Activated CD4-positive, alpha-beta T cell treated with anti-CD3 and anti-CD28 coated beads, Interleukin-2, amount 10 ng/mL, durations not matched to agents 24 days and 14 days (primary cell): ENCODE measurements around the gene ATXN7L1. TPM values are rescaled to one million over a fixed set of nuclear protein-coding genes. Genes with fewer than 3 reads are reported as not detected.

Experiments
- DNase-seq: peaks from one replicate; pipeline ENCODE4 v3.0.0; 2022
- H3K27ac Mint-ChIP-seq: one replicate; pipeline ENCODE4 v1.8.0; 2022; ENCODE audit warnings: mild to moderate bottlenecking, mixed read lengths
- H3K27me3 Mint-ChIP-seq: one replicate; pipeline ENCODE4 v1.8.0; 2022; ENCODE audit warnings: mixed read lengths
- H3K36me3 Mint-ChIP-seq: one replicate; pipeline ENCODE4 v1.8.0; 2022; ENCODE audit warnings: low read depth, mild to moderate bottlenecking, mixed read lengths
- H3K4me1 Mint-ChIP-seq: one replicate; pipeline ENCODE4 v1.8.0; 2021; ENCODE audit warnings: mixed read lengths
- H3K4me3 Mint-ChIP-seq: one replicate; pipeline ENCODE4 v1.8.0; 2022; ENCODE audit warnings: mild to moderate bottlenecking, moderate library complexity, mixed read lengths
- H3K9me3 Mint-ChIP-seq: one replicate; pipeline ENCODE4 v1.8.0; 2021; ENCODE audit warnings: mixed read lengths
- intact Hi-C: fragments of 100-400 bp; cut with micrococcal nuclease; formaldehyde crosslinking; loops from one replicate; pipeline ENCODE4 v1.15.1; 2023
- total RNA-seq: library from RNA; stranded (reverse); gene quantifications from 2 replicates; pipeline ENCODE4 v1.2.3, GENCODE V29; 2022

ATXN7L1 gene
- total RNA-seq, 1 donor from 2014 or later = 8.5 TPM

GRCh38 chr7:105656922-105657521, 219.4 kb downstream of the ATXN7L1 start:
- H3K4me3 Mint-ChIP-seq = no peak overlapping the region
- peaks cover 24% of the 10 kb centered on the region for H3K36me3 Mint-ChIP-seq
- no peak overlapping the region for H3K27ac Mint-ChIP-seq
- no peaks in the 10 kb centered on the region for H3K27me3 Mint-ChIP-seq
- no peaks in the 10 kb centered on the region for H3K9me3 Mint-ChIP-seq
- intact Hi-C loops = loop anchor here (1.0 to 10.0 kb wide), 5 partner anchors 88 to 498 kb away; partner anchors contain the start of gene ATXN7L1
- peak; percentile 90 for DNase-seq
- H3K4me1 Mint-ChIP-seq = peaks cover 1% of the 10 kb centered on the region

GRCh38 chr7:105655500-105656380, 220.7 kb downstream of the ATXN7L1 start:
- intact Hi-C loops = loop anchor here (10.0 kb wide), 3 partner anchors 89 to 499 kb away; partner anchors contain the start of gene ATXN7L1
- Mint-ChIP-seq H3K36me3 (peaks cover 13% of the 10 kb centered on the region), H3K4me3 (no peak overlapping the region), H3K4me1 (peaks cover 1% of the 10 kb centered on the region), H3K27me3 (no peaks in the 10 kb centered on the region), H3K9me3 (no peaks in the 10 kb centered on the region), H3K27ac (no peak overlapping the region)
- no peak for DNase-seq

- Mint-ChIP-seq H3K27me3 (no peaks in the 10 kb centered on the region), H3K9me3 (no peaks in the 10 kb centered on the region), H3K4me3 (no peak overlapping the region), H3K4me1 (peaks cover 1% of the 10 kb centered on the region), H3K27ac (no peak overlapping the region), H3K36me3 (peaks cover 10% of the 10 kb centered on the region)
- intact Hi-C loops = loop anchor here (10.0 kb wide), 3 partner anchors 90 to 500 kb away; partner anchors contain the start of gene ATXN7L1
- DNase-seq = no peak
Observed at GRCh38 chr7:105655067-105655466, 221.3 kb downstream of the ATXN7L1 start.

- Mint-ChIP-seq H3K4me3 (no peak overlapping the region), H3K27me3 (no peaks in the 10 kb centered on the region), H3K27ac (no peak overlapping the region), H3K9me3 (no peaks in the 10 kb centered on the region), H3K4me1 (peaks cover 5% of the 10 kb centered on the region), H3K36me3 (peaks cover 2% of the 10 kb centered on the region)
- intact Hi-C loops = loop anchor here (10.0 kb wide), 3 partner anchors 91 to 501 kb away; partner anchors contain the start of gene ATXN7L1
- DNase-seq = no peak
Observed at GRCh38 chr7:105654095-105654686, 222.2 kb downstream of the ATXN7L1 start.

GRCh38 chr7:105653441-105654005, 222.9 kb downstream of the ATXN7L1 start:
- Mint-ChIP-seq H3K4me1 (peaks cover 6% of the 10 kb centered on the region), H3K27ac (no peak overlapping the region), H3K27me3 (no peaks in the 10 kb centered on the region), H3K9me3 (no peaks in the 10 kb centered on the region), H3K36me3 (peaks cover 2% of the 10 kb centered on the region), H3K4me3 (no peak overlapping the region)
- DNase-seq = no peak
- intact Hi-C loops = loop anchor here (10.0 kb wide), 3 partner anchors 91 to 501 kb away; partner anchors contain the start of gene ATXN7L1

GRCh38 chr7:105652359-105652993, 223.9 kb downstream of the ATXN7L1 start:
- H3K27ac Mint-ChIP-seq = no peak overlapping the region
- DNase-seq = peak; percentile 89
- H3K4me1 Mint-ChIP-seq = peaks cover 6% of the 10 kb centered on the region
- H3K9me3 Mint-ChIP-seq = no peaks in the 10 kb centered on the region
- no peaks in the 10 kb centered on the region for H3K27me3 Mint-ChIP-seq
- intact Hi-C loops = loop anchor here (1.0 to 10.0 kb wide), 5 partner anchors 92 to 502 kb away; partner anchors contain the start of gene ATXN7L1
- peaks cover 2% of the 10 kb centered on the region for H3K36me3 Mint-ChIP-seq
- no peak overlapping the region for H3K4me3 Mint-ChIP-seq

GRCh38 chr7:105651798-105652197, 224.6 kb downstream of the ATXN7L1 start:
- H3K27ac Mint-ChIP-seq = no peak overlapping the region
- no peak for DNase-seq
- intact Hi-C loops = loop anchor here (1.0 to 10.0 kb wide), 5 partner anchors 93 to 503 kb away; partner anchors contain the start of gene ATXN7L1
- no peaks in the 10 kb centered on the region for H3K27me3 Mint-ChIP-seq
- H3K4me1 Mint-ChIP-seq = peaks cover 5% of the 10 kb centered on the region
- no peaks in the 10 kb centered on the region for H3K9me3 Mint-ChIP-seq
- peaks cover 3% of the 10 kb centered on the region for H3K36me3 Mint-ChIP-seq
- no peak overlapping the region for H3K4me3 Mint-ChIP-seq

- H3K4me3 Mint-ChIP-seq = no peak overlapping the region
- no peak overlapping the region for H3K27ac Mint-ChIP-seq
- H3K9me3 Mint-ChIP-seq = no peaks in the 10 kb centered on the region
- intact Hi-C loops = loop anchor here (10.0 kb wide), 3 partner anchors 94 to 504 kb away; partner anchors contain the start of gene ATXN7L1
- no peaks in the 10 kb centered on the region for H3K27me3 Mint-ChIP-seq
- H3K4me1 Mint-ChIP-seq = peaks cover 5% of the 10 kb centered on the region
- no peak for DNase-seq
- H3K36me3 Mint-ChIP-seq = peaks cover 3% of the 10 kb centered on the region
Observed at GRCh38 chr7:105650382-105650970, 225.9 kb downstream of the ATXN7L1 start.

GRCh38 chr7:105649727-105650381, 226.5 kb downstream of the ATXN7L1 start:
- H3K27ac Mint-ChIP-seq = no peak overlapping the region
- peaks cover 5% of the 10 kb centered on the region for H3K4me1 Mint-ChIP-seq
- H3K27me3 Mint-ChIP-seq = no peaks in the 10 kb centered on the region
- H3K4me3 Mint-ChIP-seq = no peak overlapping the region
- no peak for DNase-seq
- H3K36me3 Mint-ChIP-seq = peaks cover 4% of the 10 kb centered on the region
- no peaks in the 10 kb centered on the region for H3K9me3 Mint-ChIP-seq
- intact Hi-C loops = loop anchor here (10.0 kb wide), 3 partner anchors 95 to 505 kb away; partner anchors contain the start of gene ATXN7L1

- intact Hi-C loops = no loop called here
- H3K9me3 Mint-ChIP-seq = no peaks in the 10 kb centered on the region
- no peak for DNase-seq
Observed at GRCh38 chr7:105648561-105649401, 227.6 kb downstream of the ATXN7L1 start.

GRCh38 chr7:105647591-105647990, 228.8 kb downstream of the ATXN7L1 start:
- H3K27me3 Mint-ChIP-seq = no peaks in the 10 kb centered on the region
- intact Hi-C loops = no loop called here
- no peak overlapping the region for H3K27ac Mint-ChIP-seq
- peaks cover 8% of the 10 kb centered on the region for H3K36me3 Mint-ChIP-seq
- no peak overlapping the region for H3K4me3 Mint-ChIP-seq
- peaks cover 5% of the 10 kb centered on the region for H3K4me1 Mint-ChIP-seq
- no peak for DNase-seq
- H3K9me3 Mint-ChIP-seq = no peaks in the 10 kb centered on the region

More at GRCh38 chr7:105648561-105649401, 227.6 kb downstream of the ATXN7L1 start:
- H3K4me1 Mint-ChIP-seq = peaks cover 5% of the 10 kb centered on the region
- no peaks in the 10 kb centered on the region for H3K27me3 Mint-ChIP-seq
- no peak overlapping the region for H3K27ac Mint-ChIP-seq
- no peak overlapping the region for H3K4me3 Mint-ChIP-seq
- peaks cover 5% of the 10 kb centered on the region for H3K36me3 Mint-ChIP-seq

- Mint-ChIP-seq H3K9me3 (no peaks in the 10 kb centered on the region), H3K4me3 (no peak overlapping the region), H3K27ac (no peak overlapping the region), H3K27me3 (no peaks in the 10 kb centered on the region), H3K4me1 (peaks cover 5% of the 10 kb centered on the region), H3K36me3 (peaks cover 8% of the 10 kb centered on the region)
- intact Hi-C loops = no loop called here
- no peak for DNase-seq
Observed at GRCh38 chr7:105644937-105645336, 231.5 kb downstream of the ATXN7L1 start.
